HG02870 (cell line): ENCODE data around the gene PSD2.
"Not testable (repeated sequence)": the region's sequence is repeated elsewhere in the genome, so short reads cannot be mapped to it uniquely, and the experiment has no call there.

Experiments
- ATAC-seq: cut with Tn5 transposase; IDR thresholded peaks from one replicate; pipeline ENCODE4 v1.9.1; 2021; ENCODE audit warnings: mild to moderate bottlenecking, moderate library complexity; ENCODE audit not compliant: unreplicated experiment

PSD2 gene

DNA sequence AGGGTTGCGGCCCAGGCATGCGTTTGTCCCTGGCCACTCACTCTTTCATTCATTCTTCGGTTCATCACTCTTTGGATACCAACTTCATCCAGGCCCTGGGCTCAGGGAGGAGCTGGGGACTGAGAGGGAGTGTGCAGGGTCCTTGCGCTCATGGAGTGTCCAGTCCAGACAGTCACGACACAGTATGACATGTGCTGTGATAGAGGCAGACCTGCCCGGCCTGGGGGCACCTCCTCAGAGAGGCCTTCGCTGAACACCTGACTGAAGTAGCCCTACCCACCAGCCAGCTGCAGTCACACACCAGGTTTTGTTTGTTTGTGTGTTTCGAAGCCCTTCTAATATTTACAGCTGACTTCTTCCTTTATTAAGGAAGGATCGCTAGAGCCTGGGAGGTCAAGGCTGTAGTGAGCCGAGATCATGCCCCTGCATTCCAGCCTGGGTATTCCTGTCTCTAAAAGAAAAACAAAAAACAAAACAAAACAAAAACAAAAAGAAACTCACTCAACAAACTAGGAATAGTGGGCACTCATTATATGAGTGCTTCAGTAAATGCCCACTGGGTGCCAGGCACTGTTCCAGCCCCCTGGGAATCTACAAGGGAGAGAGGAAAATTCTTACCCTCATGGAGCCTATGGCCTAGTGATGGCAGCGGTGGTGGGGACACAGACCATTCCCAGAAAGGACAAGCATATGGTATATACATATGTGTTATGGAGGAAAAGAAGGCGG, 6.3 kb upstream of the PSD2 start:
- no peak for ATAC-seq

- ATAC-seq: no peak
These were observed 5.8 kb upstream of the PSD2 start for GRCh38 chr5:139789845-139790189.

- ATAC-seq: no peak
These were observed 3.4 kb upstream of the PSD2 start for GRCh38 chr5:139792218-139792617.

DNA sequence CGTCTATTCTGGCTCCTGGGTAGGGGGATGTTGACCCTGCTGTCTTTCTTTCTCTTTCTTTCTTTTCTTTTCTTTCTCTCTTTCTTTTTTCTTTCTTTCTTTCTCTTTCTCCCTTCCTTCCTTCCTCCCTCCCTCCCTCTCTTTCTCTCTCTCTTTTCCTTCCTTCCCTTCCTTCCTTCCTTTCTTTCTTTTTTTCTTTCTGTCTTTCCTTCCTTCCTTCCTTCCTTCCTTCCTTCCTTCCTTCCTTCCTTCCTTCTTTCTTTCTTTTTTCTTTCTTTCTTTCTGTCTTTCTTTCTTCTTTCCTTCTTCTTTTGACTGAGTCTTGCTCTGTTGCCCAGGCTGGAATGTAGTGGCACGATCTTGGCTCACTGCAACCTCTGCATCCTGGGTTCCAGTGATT, 3.0 kb upstream of the PSD2 start:
- ATAC-seq: not testable (repeated sequence)

- no peak for ATAC-seq
These were observed 1.4 kb upstream of the PSD2 start for GRCh38 chr5:139794067-139794846.

DNA sequence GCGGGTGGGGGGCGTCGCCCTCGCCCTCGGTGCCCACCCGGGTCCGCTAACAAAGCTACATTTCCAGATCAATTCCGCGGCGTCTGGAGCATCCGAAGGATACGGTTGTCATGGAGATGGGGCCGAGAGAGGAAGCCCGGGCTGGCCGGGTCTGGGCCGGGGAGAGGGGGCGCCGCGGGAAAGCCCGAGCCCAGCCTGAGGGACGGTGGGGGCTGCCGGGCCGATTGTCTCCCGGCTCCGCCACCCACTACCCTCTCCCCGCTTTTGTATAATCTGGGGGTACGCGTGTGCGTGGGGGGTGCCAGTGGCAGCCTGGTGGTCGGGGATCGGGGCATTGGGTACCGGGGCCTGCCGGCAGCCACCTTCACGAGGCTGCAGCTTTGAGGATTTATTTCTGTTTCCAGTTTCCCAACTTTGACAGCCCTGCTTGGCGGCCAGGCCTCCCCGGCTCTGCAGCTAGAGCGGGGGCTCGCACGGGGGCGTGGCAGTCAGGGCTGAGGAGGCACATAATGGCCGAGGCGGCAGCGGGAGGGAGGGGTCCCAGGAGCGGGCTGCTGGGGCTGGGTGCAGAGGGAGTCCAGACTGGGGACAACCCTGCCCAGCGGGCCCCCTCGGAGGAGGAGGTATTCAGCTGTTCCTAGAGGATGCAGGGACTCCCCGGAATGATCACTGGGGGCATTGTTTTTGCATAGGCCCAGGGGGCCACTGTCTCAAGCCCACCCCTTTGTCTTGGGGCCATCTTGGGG, 626 bp downstream of the PSD2 start:
- ATAC-seq: no peak

DNA sequence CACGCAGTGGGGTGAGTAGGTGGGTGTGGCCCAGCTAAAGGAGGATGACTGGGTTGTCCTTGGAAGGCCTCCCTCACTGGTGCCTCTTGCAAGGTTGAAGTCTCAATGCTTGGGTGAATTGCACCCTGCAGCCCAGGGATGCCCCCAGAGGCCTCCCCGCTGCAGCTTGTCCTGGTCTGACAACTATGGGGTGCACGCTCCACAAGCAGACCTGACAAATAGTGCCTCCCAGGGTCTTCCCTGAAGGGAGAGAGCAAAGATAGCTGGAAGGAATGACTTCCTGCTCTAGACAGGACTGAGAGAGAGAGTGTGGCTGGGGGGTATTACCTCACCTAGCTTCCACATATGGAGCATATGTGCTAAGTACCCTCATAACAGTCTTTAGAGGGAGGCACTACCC, 1.7 kb downstream of the PSD2 start:
- no peak for ATAC-seq

DNA sequence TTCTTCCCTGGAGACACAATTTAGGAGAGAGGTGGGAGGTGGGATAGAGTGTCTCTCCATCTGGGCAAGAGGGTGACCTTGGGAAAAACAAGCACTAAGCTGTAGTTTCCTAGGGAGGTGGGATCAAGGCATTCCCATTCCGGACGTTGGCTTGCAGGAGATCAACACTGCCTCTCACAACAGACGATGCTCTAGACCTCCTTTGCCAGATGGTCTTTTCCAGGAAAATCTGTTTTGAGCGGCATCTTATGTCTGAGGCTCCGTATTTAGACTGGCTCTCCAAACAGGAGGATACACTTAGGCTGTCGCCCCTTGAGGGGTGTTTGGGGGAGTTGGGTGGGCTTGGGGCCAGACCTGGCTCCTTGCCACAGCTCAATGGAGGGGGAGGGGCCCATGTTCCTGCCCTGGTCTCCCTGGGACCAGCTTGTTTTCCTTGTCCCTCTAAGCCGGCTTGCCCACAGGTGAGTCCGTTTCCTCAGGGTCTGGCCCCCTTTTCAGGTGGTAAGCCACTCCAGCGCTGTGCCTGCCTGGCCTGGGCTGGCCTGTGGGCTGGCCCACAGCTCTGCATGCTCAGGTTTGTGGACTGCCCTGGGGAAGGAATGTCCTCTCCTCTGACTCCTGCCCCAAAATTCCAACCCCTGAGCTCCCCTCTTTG, 2.4 kb downstream of the PSD2 start:
- no peak for ATAC-seq

DNA sequence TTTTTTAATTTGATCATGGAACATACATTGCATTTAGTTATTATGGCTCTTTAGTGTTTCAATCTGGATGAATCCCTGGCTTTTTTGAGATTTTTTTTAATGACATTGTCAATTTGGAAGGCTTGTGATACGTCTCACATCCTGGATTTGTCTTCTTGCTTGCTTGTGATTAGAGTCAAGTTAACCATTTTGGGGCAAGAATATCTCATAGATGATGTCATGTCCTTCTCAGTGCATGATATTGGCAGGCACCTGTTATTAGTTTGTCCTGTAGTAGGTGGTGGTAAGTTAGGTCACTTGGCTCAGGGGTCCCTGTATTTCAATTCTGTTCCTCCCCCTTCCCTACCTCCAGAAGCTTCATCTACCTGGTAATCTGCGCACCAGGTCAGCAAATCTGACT, 3.3 kb downstream of the PSD2 start:
- ATAC-seq: no peak

DNA sequence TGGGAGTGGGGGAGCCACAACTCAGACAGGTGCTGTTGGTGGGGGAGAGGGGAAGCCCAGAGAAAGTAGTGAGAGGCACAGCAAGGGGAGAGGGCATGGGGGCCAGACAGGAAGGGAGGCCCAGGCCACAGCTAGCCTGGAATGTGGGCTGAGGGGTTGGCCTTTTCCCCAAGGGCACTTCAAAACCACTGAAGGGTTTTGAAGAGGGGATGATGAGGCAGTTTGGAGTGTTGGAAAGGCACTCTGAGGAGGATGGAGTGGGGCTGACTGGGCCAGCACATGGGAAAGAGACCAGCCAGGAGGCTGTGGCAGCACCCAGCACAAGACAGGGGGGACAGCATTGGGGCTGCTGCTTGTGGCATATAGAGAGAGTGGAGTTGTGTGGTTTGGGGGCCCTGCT, 3.8 kb downstream of the PSD2 start:
- ATAC-seq: no peak

DNA sequence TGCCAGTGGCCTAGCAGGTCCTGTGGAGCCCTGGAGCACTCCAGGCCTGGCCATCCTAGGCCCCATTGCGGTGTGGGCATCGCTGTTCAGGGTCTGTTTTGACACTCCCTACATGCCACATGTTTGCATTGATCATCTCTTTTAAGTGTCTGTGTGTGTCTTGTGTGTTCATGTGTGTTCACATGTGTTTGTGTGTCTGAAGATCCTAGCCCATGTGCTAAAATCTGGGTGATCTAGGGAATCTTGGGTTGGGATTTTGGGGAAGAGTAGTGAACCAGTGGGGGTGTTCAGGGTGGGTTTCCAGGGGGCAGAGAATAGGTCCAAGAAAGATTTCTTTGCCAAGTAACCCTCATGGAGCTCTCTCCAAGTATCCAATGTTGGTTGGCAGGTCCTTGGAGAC, 8.4 kb downstream of the PSD2 start:
- ATAC-seq: no peak

GRCh38 chr5:139804800-139805397, 9.3 kb downstream of the PSD2 start:
- no peak for ATAC-seq

GRCh38 chr5:139805545-139805944, 9.9 kb downstream of the PSD2 start:
- ATAC-seq: no peak

DNA sequence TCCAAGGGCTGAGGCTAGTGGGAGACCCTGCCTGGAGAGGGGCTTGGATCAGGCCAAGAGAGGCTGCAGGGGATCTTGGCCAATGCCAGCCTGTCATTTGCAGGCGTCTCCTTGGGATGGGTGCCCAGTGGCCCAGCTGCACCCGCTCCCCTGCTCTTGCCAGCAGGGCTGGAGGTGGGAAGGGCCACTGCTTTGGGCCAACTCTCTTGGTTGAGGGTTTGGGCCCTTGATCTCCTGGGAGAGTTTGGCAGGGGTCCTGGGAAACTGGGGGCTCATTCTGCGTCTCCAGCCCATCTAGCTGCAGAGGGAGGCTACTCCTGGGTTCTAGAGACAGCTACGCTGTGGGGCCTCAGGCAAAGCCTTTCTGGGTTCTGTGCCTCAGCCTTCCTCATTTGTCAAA, 10.5 kb downstream of the PSD2 start:
- no peak for ATAC-seq

DNA sequence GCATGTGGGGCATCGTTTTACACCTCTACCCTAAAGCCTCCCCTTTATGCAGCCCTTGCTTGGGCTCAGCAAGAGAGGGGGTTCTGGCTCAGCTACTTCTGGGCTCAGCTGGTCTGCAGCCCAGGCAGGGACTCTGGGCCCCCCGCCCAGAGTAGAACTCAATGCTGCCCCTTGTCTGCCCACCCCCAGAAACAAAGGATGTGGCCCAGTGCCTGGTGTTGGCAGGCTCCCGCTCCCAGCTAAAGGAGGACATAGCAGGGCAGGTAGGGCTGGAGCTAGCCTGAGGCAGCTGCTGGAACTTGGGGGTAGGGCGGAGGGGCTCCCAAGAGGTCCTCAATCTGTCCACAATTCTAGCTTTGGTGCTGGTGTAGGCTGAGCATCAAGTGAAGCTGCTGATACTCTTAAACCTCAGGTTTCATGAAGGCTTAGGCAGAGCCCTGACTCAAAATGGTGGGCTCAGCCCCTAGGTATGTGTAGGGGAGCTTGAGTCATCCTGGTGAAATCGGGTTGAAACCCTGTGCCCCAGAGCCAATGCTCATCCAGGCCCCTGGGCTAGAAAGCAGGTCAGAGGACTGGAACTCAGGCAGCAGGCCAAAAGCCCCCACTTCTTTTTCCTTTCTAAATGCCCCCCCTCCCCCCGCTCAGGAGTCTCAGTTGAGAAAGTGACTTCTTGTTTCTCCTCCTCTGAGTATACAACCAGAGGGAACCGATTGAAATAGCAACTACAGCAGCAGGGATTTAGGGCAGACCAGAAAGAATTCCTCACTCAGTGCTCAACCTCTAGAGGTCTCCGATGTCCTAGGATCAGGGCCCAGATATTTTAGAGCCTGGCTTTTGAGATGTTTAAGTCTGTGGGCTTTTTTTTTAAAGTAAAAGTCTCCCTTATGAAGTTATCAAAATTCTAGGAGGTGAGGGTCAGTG, 11.4 kb downstream of the PSD2 start:
- ATAC-seq: no peak

- no peak for ATAC-seq
These were observed 12.0 kb downstream of the PSD2 start for GRCh38 chr5:139807647-139808030.

DNA sequence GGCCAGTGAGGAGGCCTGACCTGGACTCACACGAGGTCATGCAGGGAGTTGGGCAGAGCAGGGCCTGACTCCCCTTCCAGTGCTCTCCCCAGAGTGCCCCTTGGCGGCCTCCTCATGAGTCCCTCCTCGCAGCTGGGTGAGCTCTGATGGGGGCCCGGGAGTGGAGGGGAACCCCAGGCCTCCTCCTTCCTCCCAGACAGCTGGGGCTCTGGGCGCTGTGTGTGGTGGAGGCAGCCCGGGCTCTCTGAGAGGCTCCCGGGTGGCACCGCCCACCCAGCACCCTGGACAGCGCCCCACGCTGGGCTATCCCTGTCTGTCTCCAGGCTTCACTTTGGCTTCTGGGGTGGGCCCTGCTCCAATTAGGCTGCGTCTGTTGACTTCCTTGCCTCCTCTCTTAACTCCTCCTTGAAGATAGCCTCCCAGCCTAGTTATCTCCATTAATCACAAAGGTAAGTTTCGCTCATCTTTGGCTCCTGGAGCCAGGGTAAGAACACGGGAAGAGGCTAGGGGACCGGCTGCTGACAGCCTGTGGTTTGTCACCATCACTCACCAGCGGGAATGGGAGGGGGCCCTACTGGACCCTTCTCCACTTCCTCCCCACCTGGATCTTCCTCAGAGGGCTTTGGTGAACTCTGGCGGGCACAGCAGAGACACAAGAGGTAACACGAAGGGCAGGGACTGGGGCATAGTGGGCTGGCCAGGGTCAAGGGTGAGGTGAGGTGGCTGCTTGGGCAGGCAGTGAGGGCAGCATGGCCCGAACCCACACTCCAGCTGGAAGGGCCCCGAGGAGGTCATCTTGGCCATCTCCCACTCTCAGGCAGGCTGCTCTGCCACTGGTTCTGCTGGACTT, 13.1 kb downstream of the PSD2 start:
- no peak for ATAC-seq

GRCh38 chr5:139809331-139809810, 13.8 kb downstream of the PSD2 start:
- ATAC-seq: no peak
